Psoas muscle (tissue), 8 donors: ENCODE measurements around the gene ABHD8. TPM values are rescaled to one million over a fixed set of nuclear protein-coding genes. Genes with fewer than 3 reads are reported as not detected.
A peak's percentile ranks its signal among the peaks of the same experiment; 100 is the strongest.

ENCODE experiments used
- ATAC-seq, 4 donors: fragments of 200-7000 bp; cut with Tn5 transposase; one replicate each; pipeline ENCODE4 v1.9.1; 2020; ENCODE audit warnings: moderate library complexity in 3 of 4, mild to moderate bottlenecking in 2 of 4
- DNase-seq, 2 donors: peaks; one replicate each; pipeline ENCODE4 v3.0.0-alpha.2; 2020
- H3K27ac ChIP-seq: fragments of 200-600 bp; one replicate; pipeline ENCODE4 v1.8.0; 2022
- H3K27me3 ChIP-seq, 3 donors: fragments of 200-600 bp in 1 of 3; one replicate each; pipeline versions ENCODE4 v1.6.1 to v1.8.0; 2013 to 2022; ENCODE audit warnings: low read length in 2 of 3, mild to moderate bottlenecking in 2 of 3, moderate library complexity in 1 of 3; ENCODE audit not compliant: insufficient read depth in 3 of 3
- H3K36me3 ChIP-seq, 2 donors: fragments of 200-600 bp in 1 of 2; one replicate each; pipeline versions ENCODE4 v1.6.1 to v1.8.0; 2013 to 2022; ENCODE audit warnings: low read depth in 1 of 2, mild to moderate bottlenecking in 1 of 2, moderate library complexity in 1 of 2; ENCODE audit not compliant: insufficient read depth in 1 of 2
- H3K4me1 ChIP-seq: fragments of 200-600 bp; one replicate; pipeline ENCODE4 v1.8.0; 2022
- H3K4me3 ChIP-seq: fragments of 200-600 bp; one replicate; pipeline ENCODE4 v1.8.0; 2022; ENCODE audit warnings: mild to moderate bottlenecking
- H3K9me3 ChIP-seq: fragments of 200-600 bp; one replicate; pipeline ENCODE4 v1.8.0; 2022
- WGBS, 3 donors: extraction: QIAGEN DNeasy Blood & Tissue Kit; methylation state at CpG; one replicate each; pipeline versions ENCODE4 v1.1.6 to v1.1.7; 2013; 5-methylcytosine and 5-hydroxymethylcytosine counted together
- intact Hi-C, 2 donors: fragments of 100-400 bp; cut with DNase I; formaldehyde crosslinking; loops; one replicate each; pipeline versions ENCODE4 v1.11.0 to v1.14.2; 2022
- polyA plus RNA-seq, 3 donors: library from polyadenylated mRNA; stranded (reverse); fragments of 200-250 nt; gene quantifications; one replicate each; pipeline ENCODE4 v1.2.3, GENCODE V29; 2013
- total RNA-seq, 4 donors: library from RNA; stranded (reverse); fragmentation: NEBNext Ultra II Directional in 2 of 4; extraction: Animal tissue kit (Norgen Biotek cat#: 25700) in 2 of 4; gene quantifications; one replicate each; pipeline versions ENCODE4 v1.2.1 to v1.2.4, GENCODE V29; 2021 to 2023
- TF ChIP-seq, protein P1 (sequence below): fragments of 200-600 bp; IDR thresholded peaks from one replicate; pipeline ENCODE4 v1.8.0; 2022; ENCODE audit warnings: antibody characterized with exemption
- donor health status: healthy with polysubstance abuse.
- donor health status: DM: no; HTN: no; CAD: no; lungs with moderate emphysema.
- donor health status: Bipolar disorder and iron deficiency.
- donor health status: healthy.
- donor health status: DM: yes; HTN: yes; CAD: no.
- donor health status: DM: no; HTN: no; CAD: no.
- donor health status: DM: no; HTN: no; CAD: no.
- donor health status: DM: yes; HTN: yes; CAD: no.

ABHD8 gene
- total and polyA plus RNA-seq, 7 donors: 6.1 to 26.8 (median 12.3) TPM

DNA sequence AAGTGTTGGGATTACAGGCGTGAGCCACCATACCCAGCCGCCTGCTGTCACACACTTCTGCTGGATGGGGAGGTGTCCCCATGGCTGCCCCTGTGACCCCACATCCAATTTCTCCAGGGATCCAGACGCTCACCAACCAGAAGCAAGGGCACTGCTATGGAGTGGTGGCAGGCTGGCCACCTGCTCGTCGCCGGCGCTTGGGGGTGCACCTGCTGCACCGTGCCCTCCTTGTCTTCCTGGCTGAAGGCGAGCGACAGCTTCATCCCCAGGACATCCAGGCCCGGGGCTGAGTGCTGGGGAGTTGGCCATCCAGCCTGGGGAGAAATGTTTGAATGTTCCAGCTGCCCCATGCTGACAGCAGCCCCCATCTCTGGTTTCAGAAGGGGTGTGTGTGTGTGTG, 17.0 kb downstream of the ABHD8 start:
- ATAC-seq (no peak), DNase-seq (no peak)
- Histone ChIP-seq H3K27ac (no peak overlapping the region), H3K36me3 (no peaks in the 10 kb centered on the region), H3K27me3 (peaks cover 0 to 14% (median 7%) of the 10 kb centered on the region in 3 donors), H3K4me3 (no peak overlapping the region), H3K9me3 (no peaks in the 10 kb centered on the region), H3K4me1 (peaks cover 4% of the 10 kb centered on the region)
- intact Hi-C loops: no loop called here
- TF ChIP-seq, protein P1, sequence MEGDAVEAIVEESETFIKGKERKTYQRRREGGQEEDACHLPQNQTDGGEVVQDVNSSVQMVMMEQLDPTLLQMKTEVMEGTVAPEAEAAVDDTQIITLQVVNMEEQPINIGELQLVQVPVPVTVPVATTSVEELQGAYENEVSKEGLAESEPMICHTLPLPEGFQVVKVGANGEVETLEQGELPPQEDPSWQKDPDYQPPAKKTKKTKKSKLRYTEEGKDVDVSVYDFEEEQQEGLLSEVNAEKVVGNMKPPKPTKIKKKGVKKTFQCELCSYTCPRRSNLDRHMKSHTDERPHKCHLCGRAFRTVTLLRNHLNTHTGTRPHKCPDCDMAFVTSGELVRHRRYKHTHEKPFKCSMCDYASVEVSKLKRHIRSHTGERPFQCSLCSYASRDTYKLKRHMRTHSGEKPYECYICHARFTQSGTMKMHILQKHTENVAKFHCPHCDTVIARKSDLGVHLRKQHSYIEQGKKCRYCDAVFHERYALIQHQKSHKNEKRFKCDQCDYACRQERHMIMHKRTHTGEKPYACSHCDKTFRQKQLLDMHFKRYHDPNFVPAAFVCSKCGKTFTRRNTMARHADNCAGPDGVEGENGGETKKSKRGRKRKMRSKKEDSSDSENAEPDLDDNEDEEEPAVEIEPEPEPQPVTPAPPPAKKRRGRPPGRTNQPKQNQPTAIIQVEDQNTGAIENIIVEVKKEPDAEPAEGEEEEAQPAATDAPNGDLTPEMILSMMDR: no peak
- WGBS, 3 donors: 85 to 92% (median 89%) methylated on average over 11 of the region's 11 CpGs

DNA sequence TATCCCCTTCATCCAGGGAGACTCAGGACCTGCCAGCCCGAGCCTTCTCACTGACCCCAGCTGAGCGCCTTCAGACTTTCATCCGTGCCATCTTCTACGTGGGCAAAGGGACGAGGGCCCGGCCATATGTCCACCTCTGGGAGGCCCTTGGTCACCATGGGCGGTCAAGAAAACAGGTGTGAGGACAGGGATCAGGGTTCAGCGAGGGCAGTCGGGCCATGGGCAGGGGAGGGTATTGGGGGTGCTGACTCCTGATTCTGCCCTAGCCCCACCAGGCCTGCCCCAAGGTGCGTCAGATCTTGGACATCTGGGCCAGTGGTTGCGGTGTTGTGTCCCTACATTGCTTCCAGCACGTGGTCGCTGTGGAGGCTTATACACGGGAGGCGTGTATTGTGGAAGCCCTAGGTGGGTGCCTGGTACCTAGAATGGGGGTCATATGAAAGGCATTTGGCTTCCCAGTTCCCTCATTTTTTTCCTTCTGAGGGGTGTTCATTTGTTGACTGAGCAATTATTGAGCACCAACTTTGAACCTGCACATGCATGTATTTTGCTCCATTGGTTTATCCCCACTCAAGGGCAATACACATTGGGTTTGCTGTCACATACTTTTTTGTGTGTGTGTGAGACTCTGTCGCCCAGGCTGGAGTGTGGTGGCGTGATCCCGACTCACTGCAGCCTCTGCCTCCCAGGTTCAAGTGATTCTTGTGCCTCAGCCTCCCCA, 17.6 kb downstream of the ABHD8 start:
- WGBS, 3 donors: 90% methylated on average over 18 of the region's 18 CpGs
- H3K27ac ChIP-seq: no peak overlapping the region
- intact Hi-C loops: no loop called here
- no peak for DNase-seq
- peaks cover 4% of the 10 kb centered on the region for H3K4me1 ChIP-seq
- no peaks in the 10 kb centered on the region for H3K9me3 ChIP-seq
- no peak for ATAC-seq
- TF ChIP-seq, protein P1: no peak
- H3K4me3 ChIP-seq: no peak overlapping the region
- H3K27me3 ChIP-seq: peaks cover 0 to 16% (median 7%) of the 10 kb centered on the region in 3 donors
- no peaks in the 10 kb centered on the region for H3K36me3 ChIP-seq

DNA sequence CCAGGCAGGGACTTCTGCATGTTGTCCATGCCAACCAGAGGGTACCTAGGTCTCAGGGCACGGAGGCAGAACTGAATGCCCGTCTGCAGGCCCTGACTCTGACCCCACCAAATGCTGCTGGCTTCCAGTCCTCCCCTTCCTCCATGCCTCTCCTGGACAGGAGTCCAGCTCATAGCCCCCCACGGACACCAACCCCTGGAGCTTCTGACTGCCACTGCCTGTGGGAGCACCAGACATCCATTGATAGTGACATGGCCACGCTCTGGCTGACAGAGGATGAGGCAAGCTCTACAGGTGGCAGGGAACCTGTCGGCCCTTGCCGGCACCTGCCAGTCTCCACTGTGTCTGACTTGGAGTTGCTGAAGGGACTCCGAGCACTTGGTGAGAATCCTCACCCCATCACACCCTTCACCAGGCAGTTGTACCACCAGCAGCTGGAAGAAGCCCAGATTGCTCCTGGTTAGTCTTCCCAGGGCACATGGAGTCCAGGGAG, 19.7 kb downstream of the ABHD8 start:
- 87 to 92% (median 91%) methylated on average over 7 of the region's 7 CpGs for WGBS, 3 donors
- Histone ChIP-seq H3K9me3 (no peaks in the 10 kb centered on the region), H3K27ac (no peak overlapping the region), H3K27me3 (peaks cover 0 to 16% (median 7%) of the 10 kb centered on the region in 3 donors), H3K4me1 (peaks cover 4% of the 10 kb centered on the region), H3K36me3 (peaks cover 0 to 10% of the 10 kb centered on the region in 2 donors), H3K4me3 (no peak overlapping the region)
- ATAC-seq (no peak), DNase-seq (no peak)
- intact Hi-C loops: loop anchor here (2.0 to 5.0 kb wide), 3 partner anchors 79 to 217 kb away; no protein-coding TSS in a partner anchor
- TF ChIP-seq, protein P1: no peak

DNA sequence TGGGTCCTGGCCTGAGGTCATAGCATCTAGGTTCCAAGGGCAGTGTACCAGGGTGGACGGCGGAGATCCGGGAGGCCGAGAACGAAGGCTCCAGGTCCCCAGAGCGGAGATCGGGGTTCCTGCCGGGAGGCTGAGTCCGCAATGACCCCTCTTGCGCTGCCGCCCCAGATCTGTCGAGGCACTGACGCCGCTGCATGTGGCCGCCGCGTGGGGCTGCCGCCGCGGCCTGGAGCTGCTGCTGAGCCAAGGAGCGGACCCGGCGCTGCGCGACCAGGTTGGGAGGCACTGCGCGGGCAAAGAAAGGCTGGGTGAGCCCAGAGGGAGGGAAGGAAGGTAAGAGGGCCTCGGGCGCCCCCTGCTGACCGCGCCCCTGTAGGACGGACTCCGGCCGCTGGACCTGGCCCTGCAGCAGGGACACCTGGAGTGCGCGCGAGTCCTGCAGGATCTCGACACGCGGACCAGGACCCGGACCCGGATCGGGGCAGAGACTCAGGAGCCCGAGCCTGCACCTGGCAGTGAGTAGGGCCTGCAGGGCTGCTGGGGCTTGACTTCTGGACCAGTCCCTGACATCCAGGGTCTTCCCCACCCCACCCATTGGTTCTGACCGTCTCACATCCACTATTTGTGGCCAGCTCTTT, 20.6 kb downstream of the ABHD8 start:
- peaks cover 0 to 16% (median 7%) of the 10 kb centered on the region in 3 donors for H3K27me3 ChIP-seq
- no peaks in the 10 kb centered on the region for H3K9me3 ChIP-seq
- ATAC-seq (peak; percentile 89 to 98 (median 96)), DNase-seq (peak; percentile 83 to 91)
- WGBS, 3 donors: 1 to 4% (median 2%) methylated on average over 35 to 45 of the region's 45 CpGs
- H3K36me3 ChIP-seq: peaks cover 0 to 18% of the 10 kb centered on the region in 2 donors
- no peak overlapping the region for H3K27ac ChIP-seq
- H3K4me1 ChIP-seq: peaks cover 4% of the 10 kb centered on the region
- H3K4me3 ChIP-seq: peak overlapping the region; percentile 51
- TF ChIP-seq, protein P1: peak; percentile 91
- intact Hi-C loops: loop anchor here (1.0 to 5.0 kb wide), 4 partner anchors 78 to 216 kb away; no protein-coding TSS in a partner anchor
